GM11168 (cell line): Measurements from ENCODE around the gene SMARCD3.

Experiments
- in situ Hi-C: fragments of 300-500 bp; cut with MboI; formaldehyde crosslinking; loops from one replicate; pipeline ENCODE4 v1.12.0; 2022; ENCODE audit warnings: low sequenced_read_pairs; ENCODE audit not compliant: unreplicated experiment

The SMARCD3 gene

DNA sequence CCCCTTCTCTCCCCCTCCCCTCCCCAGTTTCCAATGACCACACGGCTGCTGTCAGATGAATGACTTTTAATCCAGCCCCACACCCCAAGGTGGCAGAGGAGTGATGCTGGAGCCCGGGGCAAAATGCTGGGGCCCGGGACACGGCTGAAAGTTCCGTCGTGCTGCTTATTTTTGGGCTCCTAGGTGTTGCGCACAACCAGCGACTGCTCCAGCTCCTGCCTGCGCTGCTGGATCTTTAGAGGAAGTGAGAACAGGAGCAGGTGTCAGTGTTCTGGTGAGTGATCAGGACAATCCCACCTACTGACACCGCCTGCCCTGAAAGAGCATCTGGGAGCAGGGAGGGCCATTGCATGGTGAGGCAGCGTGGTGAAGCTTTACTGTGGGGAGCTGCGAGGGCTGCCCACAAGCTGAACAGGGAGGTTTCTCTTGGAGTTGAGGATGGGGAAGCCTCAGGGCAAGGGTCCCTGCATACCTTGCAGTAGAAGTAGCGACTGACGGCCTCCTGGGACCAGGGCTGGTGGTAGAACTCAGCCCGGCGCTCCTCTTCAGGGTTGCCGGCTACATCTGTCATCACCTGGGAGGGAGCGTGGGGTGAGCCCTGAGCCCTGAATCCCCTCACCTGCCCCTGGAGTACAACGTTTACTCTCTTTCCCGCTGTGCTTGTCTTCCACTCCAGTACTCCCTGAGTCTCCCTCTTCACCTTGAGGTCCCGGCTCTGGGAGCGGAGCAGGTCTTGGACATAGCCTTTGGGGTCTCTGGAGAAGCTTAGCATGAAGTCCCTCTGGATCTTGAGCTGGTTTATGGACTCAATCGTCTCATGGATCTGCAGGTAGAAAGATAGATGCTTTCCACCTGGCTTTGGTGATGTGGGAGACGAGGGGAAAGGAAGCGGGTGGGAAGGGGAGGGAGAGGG is 9.3 kb downstream of the SMARCD3 start:
- in situ Hi-C loops = no loop called here

DNA sequence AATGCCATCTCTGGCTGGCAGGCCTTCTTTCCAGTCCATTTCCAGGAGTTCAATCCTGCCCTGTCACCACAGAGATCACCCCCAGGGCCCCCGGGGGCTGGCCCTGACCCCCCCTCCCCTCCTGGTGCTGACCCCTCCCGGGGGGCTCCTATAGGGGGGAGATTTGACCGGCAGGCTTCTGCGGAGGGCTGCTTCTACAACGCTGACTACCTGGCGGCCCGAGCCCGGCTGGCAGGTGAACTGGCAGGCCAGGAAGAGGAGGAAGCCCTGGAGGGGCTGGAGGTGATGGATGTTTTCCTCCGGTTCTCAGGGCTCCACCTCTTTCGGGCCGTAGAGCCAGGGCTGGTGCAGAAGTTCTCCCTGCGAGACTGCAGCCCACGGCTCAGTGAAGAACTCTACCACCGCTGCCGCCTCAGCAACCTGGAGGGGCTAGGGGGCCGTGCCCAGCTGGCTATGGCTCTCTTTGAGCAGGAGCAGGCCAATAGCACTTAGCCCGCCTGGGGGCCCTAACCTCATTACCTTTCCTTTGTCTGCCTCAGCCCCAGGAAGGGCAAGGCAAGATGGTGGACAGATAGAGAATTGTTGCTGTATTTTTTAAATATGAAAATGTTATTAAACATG is 10.2 kb downstream of the SMARCD3 start:
- in situ Hi-C loops = no loop called here

DNA sequence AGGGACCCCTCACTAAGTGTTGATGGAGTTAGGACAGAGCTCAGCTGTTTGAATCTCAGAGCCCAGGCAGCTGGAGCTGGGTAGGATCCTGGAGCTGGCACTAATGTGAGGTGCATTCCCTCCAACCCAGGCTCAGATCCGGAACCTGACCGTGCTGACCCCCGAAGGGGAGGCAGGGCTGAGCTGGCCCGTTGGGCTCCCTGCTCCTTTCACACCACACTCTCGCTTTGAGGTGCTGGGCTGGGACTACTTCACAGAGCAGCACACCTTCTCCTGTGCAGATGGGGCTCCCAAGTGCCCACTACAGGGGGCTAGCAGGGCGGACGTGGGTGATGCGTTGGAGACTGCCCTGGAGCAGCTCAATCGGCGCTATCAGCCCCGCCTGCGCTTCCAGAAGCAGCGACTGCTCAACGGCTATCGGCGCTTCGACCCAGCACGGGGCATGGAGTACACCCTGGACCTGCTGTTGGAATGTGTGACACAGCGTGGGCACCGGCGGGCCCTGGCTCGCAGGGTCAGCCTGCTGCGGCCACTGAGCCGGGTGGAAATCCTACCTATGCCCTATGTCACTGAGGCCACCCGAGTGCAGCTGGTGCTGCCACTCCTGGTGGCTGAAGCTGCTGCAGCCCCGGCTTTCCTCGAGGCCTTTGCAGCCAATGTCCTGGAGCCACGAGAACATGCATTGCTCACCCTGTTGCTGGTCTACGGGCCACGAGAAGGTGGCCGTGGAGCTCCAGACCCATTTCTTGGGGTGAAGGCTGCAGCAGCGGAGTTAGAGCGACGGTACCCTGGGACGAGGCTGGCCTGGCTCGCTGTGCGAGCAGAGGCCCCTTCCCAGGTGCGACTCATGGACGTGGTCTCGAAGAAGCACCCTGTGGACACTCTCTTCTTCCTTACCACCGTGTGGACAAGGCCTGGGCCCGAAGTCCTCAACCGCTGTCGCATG is 11.0 kb downstream of the SMARCD3 start:
- in situ Hi-C loops = no loop called here

DNA sequence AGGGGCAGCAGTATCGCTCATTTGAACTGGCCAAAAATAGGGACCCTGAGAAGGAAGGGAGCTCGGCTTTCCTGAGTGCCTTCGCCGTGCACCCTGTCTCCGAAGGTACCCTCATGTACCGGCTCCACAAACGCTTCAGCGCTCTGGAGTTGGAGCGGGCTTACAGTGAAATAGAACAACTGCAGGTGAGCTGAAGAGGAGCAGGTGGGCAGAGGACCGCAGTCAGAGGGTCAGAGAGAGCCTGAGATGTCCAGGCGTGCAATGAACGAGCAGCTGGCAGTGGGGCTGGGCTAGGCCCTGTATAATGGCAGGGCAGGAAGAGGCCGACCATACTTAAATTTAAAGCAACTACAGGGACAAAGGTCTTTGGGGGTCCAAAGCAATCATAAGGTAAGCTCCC is 12.1 kb downstream of the SMARCD3 start:
- in situ Hi-C loops = no loop called here

DNA sequence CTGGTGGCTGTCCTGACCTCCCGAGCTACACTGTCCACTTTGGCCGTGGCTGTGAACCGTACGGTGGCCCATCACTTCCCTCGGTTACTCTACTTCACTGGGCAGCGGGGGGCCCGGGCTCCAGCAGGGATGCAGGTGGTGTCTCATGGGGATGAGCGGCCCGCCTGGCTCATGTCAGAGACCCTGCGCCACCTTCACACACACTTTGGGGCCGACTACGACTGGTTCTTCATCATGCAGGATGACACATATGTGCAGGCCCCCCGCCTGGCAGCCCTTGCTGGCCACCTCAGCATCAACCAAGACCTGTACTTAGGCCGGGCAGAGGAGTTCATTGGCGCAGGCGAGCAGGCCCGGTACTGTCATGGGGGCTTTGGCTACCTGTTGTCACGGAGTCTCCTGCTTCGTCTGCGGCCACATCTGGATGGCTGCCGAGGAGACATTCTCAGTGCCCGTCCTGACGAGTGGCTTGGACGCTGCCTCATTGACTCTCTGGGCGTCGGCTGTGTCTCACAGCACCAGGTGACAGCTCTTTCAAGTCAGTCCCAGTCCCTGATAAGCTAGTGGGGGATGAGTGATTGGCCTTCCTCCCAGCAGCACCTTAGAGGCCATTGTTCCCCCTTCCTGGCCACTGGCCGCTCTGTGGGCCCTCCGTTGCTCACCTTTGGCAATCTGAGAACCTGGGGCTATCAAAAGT is 13.3 kb downstream of the SMARCD3 start:
- in situ Hi-C loops = no loop called here

DNA sequence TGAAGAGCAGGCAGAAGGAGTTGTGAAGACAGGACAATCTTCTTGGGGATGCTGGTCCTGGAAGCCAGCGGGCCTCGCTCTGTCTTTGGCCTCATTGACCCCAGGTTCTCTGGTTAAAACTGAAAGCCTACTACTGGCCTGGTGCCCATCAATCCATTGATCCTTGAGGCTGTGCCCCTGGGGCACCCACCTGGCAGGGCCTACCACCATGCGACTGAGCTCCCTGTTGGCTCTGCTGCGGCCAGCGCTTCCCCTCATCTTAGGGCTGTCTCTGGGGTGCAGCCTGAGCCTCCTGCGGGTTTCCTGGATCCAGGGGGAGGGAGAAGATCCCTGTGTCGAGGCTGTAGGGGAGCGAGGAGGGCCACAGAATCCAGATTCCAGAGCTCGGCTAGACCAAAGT is 14.7 kb downstream of the SMARCD3 start:
- in situ Hi-C loops = no loop called here

DNA sequence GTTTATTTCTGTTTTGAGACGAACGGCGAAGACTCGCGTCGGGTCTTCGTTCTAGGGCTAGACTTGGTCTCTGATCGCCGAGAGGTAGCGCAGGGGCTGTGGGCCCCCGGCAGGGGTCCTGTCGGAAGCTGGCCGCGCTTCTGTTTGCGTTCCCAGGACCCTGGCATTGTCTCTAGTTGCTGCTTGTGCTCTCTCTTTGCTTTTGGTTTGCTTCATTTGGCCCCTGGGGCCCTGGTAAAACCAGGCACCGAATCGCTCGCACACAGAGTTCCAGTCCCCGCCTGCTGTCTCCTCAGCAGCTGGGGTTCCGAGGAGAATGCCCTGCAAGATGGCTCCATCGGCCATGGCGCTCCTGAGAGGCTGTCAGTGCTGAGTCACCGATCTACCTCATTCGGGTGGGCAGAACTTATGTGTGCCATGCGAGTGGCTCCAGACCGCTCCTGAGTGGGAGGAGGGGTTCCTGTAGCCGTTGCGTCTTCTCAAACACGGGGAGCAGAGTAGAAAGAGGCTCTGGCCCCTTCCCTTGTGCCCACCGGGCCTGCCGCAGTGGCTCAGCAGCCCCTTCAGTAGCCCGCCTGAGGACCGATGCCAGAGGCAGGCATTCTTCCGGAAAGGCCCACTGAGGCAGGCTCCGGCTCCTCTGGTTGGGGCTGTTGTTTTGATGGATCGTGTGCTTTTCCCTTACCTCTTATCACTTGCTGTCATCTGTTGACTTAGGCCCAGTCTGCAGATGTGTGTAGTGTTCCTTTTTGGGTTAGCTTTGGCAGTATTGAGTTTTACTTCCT is 15.4 kb downstream of the SMARCD3 start:
- in situ Hi-C loops = no loop called here

DNA sequence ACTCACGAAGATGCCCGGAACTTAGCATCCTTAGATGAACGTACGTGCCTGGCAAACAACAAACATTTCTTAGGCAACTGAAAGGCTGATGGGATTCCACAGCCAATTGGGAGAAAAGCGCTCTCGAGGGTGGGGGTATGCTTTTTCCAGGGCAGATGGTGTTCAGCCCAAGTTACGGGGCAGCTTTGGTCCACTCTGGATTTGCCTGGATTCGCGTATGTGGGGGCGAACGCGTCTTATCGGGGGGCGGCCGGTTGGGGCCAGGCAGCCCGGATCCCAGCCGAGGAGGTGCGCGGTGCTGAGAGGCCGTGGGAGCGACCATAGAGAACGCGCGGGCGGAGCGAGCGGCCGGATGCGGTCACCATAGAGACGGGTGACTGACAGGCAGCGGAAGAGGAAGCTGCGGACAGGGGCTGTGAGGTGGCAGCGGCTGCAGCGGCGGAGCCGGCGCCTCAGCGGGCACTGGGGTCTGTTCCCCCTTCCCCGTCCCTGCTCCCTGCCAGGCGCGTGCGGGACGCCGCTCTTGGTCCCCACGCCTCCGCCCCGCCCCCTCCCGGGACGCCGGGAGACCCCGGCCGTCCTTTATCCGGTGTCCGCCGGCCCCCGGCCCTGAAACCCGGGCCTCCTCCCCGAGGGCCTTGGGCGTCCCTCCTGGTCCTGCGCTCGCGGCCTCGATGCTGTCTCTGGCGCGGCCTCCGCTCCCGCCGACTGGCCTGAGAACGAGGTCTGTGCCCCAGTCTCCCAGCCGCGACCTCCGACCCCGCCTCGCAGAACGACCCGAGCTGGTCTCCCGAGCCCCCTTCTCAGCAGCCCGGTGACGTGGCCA is 16.2 kb downstream of the SMARCD3 start, which contains the start of gene CHPF2:
CHPF2 (plus strand) TSS at position 393 of the 826 bp plus-strand sequence. CDS start 1,529 bp downstream, outside the sequence.
- in situ Hi-C loops = no loop called here

DNA sequence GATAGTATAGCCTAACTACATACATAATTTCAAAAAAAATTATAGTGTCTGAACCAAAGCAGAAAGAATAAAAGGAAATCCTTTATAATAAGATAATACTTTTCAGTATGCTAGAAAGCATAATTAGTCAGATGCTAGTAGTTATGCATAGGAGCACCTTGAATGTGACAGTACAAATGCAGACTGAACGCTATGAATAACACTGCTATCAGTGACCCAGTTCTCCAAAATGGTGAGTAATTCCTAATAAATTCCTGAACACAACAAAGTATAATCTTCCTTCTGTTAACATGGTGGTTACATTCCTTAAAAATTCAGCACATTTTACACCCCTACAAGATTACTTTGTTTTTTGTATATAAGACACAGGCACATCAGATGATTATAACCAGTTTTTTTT is 17.4 kb downstream of the SMARCD3 start:
- in situ Hi-C loops = no loop called here

DNA sequence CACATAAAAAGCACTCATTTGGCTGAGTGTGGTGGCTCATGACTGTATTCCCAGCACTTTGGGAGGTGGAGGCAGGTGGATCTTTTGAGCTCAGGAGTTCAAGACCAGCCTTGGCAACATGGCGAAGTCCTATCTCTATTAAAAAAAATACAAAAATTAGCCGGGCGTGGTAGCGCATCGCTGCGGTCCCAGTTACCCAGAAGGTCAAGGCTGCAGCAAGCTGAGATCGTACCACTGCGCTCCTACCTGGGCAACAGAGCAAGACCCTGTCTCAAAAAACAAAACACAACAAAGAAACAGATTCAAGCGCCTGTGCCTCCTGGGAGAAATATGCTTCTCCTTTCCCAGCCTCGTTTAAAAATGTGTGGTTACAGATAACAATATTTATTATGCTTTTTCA is 19.2 kb downstream of the SMARCD3 start:
- in situ Hi-C loops = no loop called here

DNA sequence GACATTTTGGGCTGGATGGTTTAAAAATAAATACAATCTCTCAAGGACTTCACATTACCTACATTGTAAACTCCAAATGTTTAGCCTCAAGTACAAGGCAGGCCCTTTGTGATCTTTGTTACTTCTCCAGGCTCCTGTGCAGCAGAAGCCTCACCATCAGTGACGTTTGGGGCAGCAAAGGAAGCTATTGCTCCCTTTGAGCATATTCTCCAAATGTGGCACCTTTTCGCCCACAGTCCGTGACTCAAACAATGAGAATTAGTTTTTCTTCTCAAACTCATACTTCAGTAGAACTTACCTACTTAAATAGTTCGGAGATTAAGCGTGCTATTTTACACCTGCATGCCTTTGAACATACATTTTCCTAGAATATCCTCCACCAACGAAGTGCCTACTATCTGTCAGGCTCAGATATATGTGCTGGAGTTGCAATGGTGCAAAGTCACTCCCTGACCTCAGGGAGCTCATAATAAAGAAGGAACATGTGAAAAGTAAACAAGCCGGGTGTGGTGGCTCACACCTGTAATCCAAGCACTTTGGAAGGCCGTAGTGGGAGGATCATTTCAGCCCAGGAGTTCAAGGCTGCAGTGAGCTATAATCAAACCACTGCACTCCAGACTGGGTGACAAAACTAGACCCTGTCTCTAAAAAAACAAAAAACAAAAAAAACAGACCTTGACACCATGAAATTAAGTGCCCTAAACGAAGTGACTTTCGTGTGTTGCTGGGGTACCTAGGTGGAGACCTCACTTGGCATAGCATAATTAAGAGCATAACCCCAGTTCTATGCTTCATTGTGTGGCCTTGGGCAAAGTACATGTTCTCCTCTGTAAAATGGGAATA is 20.2 kb downstream of the SMARCD3 start:
- in situ Hi-C loops = no loop called here

DNA sequence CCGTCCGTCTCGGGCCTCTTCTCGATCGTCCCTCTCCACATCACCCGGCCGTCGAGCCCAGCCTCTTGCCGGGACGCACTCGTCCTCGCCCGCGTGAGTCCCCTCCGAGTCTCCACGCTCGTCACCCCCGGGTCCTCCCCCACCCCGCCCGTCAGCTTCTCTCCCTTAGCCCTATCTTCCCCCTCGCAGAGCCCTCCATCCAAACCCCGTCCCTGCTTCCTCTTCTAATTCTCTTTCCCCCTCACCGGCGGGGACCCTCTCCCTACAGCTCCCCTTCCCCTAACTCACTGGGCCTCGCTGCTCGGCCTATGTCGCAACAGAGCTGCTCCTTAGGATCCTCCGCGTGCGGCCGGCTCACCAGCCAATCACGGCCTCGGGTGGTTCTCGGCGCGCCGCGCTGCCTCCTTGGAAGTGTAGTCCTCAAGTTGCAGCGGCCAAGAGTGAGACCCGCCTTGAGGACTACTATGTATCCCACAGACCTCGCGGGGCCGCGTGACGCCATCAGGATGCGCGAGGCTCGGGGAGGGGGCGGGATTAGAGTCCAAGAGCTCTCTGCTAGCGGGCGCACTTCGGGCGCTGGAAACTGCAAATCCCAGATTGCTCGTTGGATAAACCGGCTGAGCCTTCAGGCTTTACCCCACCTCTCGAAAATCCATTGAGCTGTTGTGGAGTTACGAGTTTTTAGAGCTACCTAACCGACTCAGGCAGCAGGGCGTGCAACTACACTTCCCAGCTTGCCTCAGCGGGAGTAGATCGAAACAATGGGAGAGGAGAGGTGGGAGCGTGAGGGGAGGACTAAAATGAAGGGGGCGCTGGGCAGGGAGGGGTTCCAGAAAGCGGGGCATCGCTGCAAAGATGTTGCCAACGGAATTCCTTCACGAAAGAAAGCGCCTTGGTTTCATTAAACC is 21.4 kb downstream of the SMARCD3 start, which contains the start of gene ABCF2:
ABCF2 (minus strand) TSS at position 331 of the 908 bp plus-strand sequence. CDS start 747 bp downstream, outside the sequence.
- in situ Hi-C loops = no loop called here

DNA sequence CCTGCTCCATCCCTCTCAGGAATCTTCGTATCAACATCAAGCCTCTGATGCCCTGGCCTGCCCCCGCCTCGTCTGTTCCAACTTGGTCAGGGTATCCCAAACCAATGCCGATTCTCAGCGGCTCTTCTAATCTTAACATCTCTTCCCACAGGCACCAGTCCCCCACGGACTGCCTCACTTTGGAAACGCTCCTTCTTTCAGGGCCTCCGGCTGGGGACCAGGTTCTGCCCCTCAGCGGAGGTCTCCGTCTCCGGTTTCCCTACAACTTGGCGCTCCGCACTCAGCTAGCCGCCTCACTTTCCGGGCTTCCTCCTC is 22.0 kb downstream of the SMARCD3 start:
- in situ Hi-C loops = no loop called here

DNA sequence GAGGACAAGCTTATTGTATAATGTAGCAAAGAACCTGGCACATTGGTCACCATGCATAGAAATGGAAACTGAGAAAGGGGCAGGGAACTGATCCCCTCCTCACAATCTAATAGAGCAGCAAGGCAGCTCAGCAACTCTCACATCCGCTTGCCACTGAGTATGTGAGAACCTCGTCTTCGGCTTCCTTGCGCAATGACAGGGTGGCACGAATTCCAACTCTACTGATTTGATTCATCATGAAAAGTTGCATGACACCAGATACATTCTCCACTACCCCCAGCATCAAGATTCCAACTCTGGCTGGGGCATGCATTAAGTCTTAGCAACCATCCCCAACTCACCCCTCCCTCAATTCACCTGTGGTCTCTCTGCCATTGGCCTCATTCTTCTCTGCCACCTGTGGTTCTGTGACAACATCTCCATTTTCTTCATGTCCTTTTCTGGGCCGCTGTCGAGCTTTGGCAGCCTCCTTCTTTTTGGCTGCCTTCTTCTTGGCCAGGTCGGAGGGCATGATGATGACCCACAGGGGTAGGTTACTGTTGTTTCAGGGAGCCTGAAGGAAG is 22.5 kb downstream of the SMARCD3 start:
- in situ Hi-C loops = no loop called here

DNA sequence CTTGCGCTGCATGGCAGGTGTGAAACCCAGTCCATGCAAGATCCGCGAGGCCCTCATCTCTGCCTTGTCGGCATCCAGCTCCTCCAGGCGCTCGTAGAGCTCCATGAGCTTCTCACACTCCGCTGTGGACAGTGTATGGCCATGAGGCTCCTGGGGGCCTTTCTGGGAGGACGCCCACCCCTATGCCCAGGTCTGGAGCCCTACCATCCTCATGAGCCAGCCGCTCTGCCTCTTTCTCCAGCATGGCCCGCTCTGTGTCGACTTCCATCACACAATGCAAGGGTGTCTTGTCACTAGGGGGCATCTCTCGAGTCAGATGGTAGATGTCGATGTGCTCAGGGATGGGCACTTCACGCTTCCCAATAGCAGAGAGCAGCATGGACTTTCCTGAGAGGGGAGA is 24.8 kb downstream of the SMARCD3 start:
- in situ Hi-C loops = no loop called here

DNA sequence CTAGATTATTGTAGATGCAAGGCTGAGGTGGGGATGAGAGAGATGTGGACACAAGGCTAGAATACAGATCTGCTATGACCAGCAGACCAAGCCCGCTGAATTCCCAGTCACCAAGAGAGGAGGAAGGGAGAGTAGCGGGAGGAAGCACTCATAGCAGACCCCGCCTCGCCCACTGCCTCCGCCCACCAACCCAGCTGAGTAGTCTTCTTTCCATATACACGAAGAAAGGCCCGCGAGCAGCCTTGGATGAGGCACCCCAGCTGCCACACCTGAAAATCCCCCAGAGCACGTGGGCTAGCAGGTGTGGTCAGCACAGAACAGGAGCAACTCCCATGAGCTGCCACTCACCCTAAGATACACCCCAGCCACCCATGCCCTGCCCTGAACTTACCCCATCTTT is 30.3 kb downstream of the SMARCD3 start:
- in situ Hi-C loops = no loop called here
